Uterus (tissue), 4 donors: ENCODE data around the gene LNX2. TPM values are rescaled to one million over a fixed set of nuclear protein-coding genes. Genes with fewer than 3 reads are reported as not detected.

Source experiments
- DNase-seq, 2 donors: peaks; one replicate each; pipeline ENCODE4 v3.0.0-alpha.2; 2019 to 2020
- H3K27ac ChIP-seq, 2 donors: fragments of 200-600 bp; sonication (generic); 1 replicate in 1 of 2; 2 replicates in 1 of 2; pipeline ENCODE4 v1.5.1; 2016 to 2018
- H3K27me3 ChIP-seq, 2 donors: fragments of 200-600 bp; sonication (generic); one replicate each; pipeline ENCODE4 v1.5.1; 2018 to 2019; ENCODE audit warnings: control low read depth in 1 of 2
- H3K36me3 ChIP-seq, 2 donors: fragments of 200-600 bp; sonication (generic); one replicate each; pipeline ENCODE4 v1.5.1; 2019; ENCODE audit warnings: control low read depth in 1 of 2
- H3K4me1 ChIP-seq, 2 donors: fragments of 200-600 bp; sonication (generic); one replicate each; pipeline ENCODE4 v1.5.1; 2018 to 2019; ENCODE audit warnings: control low read depth in 1 of 2
- H3K4me3 ChIP-seq, 2 donors: fragments of 200-600 bp; sonication (generic); 1 replicate in 1 of 2; 2 replicates in 1 of 2; pipeline ENCODE4 v1.5.1; 2018 to 2019; ENCODE audit warnings: mild to moderate bottlenecking in 1 of 2
- H3K9me3 ChIP-seq, 2 donors: fragments of 200-600 bp; sonication (generic); one replicate each; pipeline ENCODE4 v1.5.1; 2019; ENCODE audit warnings: control low read depth in 1 of 2
- POLR2A ChIP-seq, 2 donors: fragments of 450-650 bp; IDR thresholded peaks; one replicate each; pipeline ENCODE4 v1.6.1; 2016; ENCODE audit warnings: antibody characterized with exemption in 2 of 2, mild to moderate bottlenecking in 1 of 2, moderate library complexity in 1 of 2
- intact Hi-C: fragments of 100-400 bp; cut with DNase I; formaldehyde crosslinking; loops from one replicate; pipeline ENCODE4 v1.15.1; 2023; ENCODE audit warnings: low total_unique reads
- total RNA-seq, 4 donors: library from RNA; depleted of rRNA in 3 of 4; stranded (reverse); fragments of >200 nt in 3 of 4; gene quantifications; one replicate each; pipeline versions ENCODE4 v1.1.0 to v1.2.4, GENCODE V29; 2014 to 2023
- TF ChIP-seq, protein P1 (sequence below), 4 experiments: fragments of 200-600 bp in 2 of 4; fragments of 450-650 bp in 2 of 4; sonication (generic) in 2 of 4; IDR thresholded peaks; one replicate each; pipeline ENCODE4 v1.5.1; 2016 to 2019; ENCODE audit warnings: antibody characterized with exemption in 4 of 4, mild to moderate bottlenecking in 2 of 4, moderate library complexity in 1 of 4
- donor health status: DM: yes; HTN: yes; CAD: no.

The LNX2 gene
- total RNA-seq, 4 donors from 2014 or later: 1.5 to 13.2 (median 8.2) TPM

DNA sequence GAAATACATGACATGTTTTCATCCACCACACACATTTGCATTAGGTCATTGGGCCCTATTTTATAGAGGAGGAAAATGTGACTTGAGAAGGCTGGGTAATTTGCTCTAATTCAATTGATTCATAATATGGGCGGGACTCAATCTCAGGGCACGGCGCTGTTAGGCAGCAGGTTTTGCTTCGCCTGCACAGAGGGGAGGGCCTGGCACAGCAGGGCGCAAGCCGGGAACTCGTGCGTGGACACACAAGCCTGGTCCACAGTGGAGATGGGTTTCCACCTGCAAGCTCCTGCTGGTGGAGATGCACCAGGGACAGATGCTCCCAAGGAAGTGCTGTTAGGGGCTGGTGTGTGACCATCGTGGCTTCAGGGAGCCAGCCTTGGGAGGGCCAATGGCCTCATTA, 111.5 kb downstream of the LNX2 start:
- no peak for TF ChIP-seq POLR2A (IDR thresholded peaks at IDR 0.05)
- TF ChIP-seq, protein P1, sequence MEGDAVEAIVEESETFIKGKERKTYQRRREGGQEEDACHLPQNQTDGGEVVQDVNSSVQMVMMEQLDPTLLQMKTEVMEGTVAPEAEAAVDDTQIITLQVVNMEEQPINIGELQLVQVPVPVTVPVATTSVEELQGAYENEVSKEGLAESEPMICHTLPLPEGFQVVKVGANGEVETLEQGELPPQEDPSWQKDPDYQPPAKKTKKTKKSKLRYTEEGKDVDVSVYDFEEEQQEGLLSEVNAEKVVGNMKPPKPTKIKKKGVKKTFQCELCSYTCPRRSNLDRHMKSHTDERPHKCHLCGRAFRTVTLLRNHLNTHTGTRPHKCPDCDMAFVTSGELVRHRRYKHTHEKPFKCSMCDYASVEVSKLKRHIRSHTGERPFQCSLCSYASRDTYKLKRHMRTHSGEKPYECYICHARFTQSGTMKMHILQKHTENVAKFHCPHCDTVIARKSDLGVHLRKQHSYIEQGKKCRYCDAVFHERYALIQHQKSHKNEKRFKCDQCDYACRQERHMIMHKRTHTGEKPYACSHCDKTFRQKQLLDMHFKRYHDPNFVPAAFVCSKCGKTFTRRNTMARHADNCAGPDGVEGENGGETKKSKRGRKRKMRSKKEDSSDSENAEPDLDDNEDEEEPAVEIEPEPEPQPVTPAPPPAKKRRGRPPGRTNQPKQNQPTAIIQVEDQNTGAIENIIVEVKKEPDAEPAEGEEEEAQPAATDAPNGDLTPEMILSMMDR (IDR thresholded peaks at IDR 0.05): no peak
- Histone ChIP-seq H3K9me3 (no peaks in the 10 kb centered on the region), H3K4me3 (no peak overlapping the region), H3K27me3 (no peaks in the 10 kb centered on the region), H3K36me3 (no peaks in the 10 kb centered on the region), H3K4me1 (no peaks in the 10 kb centered on the region), H3K27ac (no peak overlapping the region)
- no peak for DNase-seq
- intact Hi-C loops: no loop called here

DNA sequence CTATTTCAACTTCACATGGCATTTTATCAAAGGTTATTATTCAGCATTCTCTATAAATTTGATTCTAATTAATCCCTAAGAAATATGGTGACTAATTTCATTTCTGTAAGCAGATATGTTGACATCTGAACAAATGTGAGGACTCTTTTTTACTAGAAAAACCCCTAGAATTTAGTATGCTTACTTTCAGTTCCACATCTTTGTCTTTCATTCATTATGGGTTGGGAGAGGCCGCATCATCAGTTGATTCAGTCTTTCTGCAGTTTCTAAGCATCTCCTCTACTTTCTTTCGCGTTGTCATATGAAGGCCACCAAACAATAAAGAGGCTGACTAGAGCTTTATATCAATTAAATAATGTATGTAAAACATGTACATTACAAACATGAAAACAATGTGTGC, 114.5 kb downstream of the LNX2 start:
- H3K4me1 ChIP-seq: no peaks in the 10 kb centered on the region
- TF ChIP-seq, protein P1 (IDR thresholded peaks at IDR 0.05): no peak
- TF ChIP-seq POLR2A (IDR thresholded peaks at IDR 0.05): no peak
- no peaks in the 10 kb centered on the region for H3K9me3 ChIP-seq
- no peak for DNase-seq
- H3K27me3 ChIP-seq: no peaks in the 10 kb centered on the region
- H3K4me3 ChIP-seq: no peak overlapping the region
- H3K27ac ChIP-seq: no peak overlapping the region
- intact Hi-C loops: no loop called here
- no peaks in the 10 kb centered on the region for H3K36me3 ChIP-seq

DNA sequence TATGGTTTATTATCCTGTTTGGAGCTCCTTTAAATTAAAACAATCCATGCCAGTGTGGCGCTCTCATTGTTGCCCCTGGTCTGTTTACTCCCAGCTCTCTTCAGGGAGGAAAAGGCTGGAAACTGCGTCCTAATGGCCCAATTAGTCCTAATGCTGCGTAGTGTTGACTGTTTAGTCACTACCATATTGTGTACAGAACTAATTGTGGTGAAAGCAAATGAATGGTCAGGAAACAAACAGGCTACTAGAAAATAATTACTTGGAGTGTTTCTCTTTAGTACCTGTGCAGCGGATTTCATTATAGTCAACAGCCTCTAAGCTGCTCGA, 115.5 kb downstream of the LNX2 start:
- Histone ChIP-seq H3K4me3 (no peak overlapping the region), H3K27ac (no peak overlapping the region), H3K4me1 (no peaks in the 10 kb centered on the region), H3K36me3 (no peaks in the 10 kb centered on the region), H3K27me3 (no peaks in the 10 kb centered on the region), H3K9me3 (no peaks in the 10 kb centered on the region)
- TF ChIP-seq, protein P1 (IDR thresholded peaks at IDR 0.05): no peak
- TF ChIP-seq POLR2A (IDR thresholded peaks at IDR 0.05): no peak
- DNase-seq: no peak
- intact Hi-C loops: no loop called here

DNA sequence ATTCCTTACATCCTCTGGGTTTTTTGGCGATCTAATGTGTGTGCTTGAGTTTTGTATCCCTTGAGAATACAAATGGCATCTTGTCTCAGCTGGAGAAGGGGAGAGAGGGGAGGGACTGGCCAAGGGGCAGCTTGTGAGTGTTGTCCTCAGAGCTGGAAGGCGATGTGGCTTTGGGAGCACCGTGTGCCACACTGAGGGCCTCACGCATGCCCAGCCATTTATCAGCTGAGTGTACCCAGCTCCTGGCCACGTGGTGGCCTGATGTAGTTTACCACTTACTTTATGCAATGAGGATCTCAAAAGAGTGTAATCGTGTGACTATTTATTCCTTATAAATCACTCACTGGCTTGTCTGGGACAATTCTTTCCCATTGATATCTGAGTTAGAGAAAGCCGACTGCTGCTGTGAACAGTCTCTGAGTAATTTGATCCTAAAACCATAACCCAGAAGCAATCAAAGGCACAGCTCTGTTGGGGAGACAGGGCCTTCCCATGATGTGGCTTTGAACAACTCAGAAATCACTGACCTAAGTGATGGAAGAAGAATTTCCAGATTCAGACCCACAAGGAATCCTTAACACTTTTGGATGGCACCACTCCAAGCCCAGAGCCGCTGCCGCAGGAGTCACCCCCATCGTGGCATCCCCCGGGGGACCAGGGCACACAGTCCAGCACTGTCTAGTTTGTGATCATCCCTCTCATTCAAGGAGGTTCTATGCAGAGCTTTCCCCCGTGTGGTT, 116.0 kb downstream of the LNX2 start:
- no peak for DNase-seq
- TF ChIP-seq, protein P1 (IDR thresholded peaks at IDR 0.05): no peak
- no peak for TF ChIP-seq POLR2A (IDR thresholded peaks at IDR 0.05)
- intact Hi-C loops: no loop called here
- Histone ChIP-seq H3K4me1 (no peaks in the 10 kb centered on the region), H3K27me3 (no peaks in the 10 kb centered on the region), H3K9me3 (no peaks in the 10 kb centered on the region), H3K36me3 (no peaks in the 10 kb centered on the region), H3K4me3 (no peak overlapping the region), H3K27ac (no peak overlapping the region)

DNA sequence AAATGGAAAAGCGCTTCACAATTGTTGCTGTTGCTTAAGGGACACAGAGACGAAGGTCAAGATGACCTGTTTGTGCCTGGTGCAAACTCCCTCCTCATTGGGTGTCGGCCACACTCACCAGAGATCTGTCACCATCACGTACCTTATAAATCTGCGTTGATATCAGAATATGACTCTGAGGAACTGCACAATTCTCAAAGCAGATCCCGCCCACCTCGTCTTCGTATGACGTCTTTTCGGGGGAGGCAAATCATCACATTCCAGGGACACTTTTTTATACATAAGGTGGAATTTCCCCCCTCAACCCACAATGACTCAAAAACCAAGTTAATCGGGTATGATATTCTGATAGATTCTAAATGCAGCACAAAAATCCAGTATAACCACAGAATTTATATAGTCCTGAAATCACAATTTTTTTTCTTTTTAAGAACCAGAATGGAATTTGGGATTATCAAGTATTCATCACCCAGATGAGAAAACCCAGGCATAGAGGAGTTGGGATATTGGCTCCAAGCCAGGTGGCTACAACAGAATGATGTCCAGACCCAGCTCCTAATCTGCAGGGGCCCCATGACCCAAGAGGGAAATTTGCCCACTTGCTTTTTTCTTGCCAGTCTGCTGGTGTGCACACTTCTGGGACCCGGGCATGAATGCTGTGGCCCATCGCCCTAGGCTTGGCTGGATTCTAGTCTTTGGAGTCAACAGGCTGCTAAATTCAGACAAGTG, 119.4 kb downstream of the LNX2 start:
- no peak for DNase-seq
- no peak for TF ChIP-seq POLR2A (IDR thresholded peaks at IDR 0.05)
- TF ChIP-seq, protein P1 (IDR thresholded peaks at IDR 0.05): no peak
- Histone ChIP-seq H3K9me3 (no peaks in the 10 kb centered on the region), H3K4me3 (no peak overlapping the region), H3K27me3 (no peaks in the 10 kb centered on the region), H3K36me3 (no peaks in the 10 kb centered on the region), H3K4me1 (no peaks in the 10 kb centered on the region), H3K27ac (no peak overlapping the region)
- intact Hi-C loops: no loop called here
